K562 (cell line): Measurements from ENCODE around the gene EME2. TPM values are rescaled to one million over a fixed set of nuclear protein-coding genes. Genes with fewer than 3 reads are reported as not detected.

ENCODE experiments used
- ARNT ChIP-seq, 2 experiments: fragments of 450-650 bp; IDR thresholded peaks; 2 replicates each; pipeline ENCODE4 v1.6.1; 2016; ENCODE audit warnings: mild to moderate bottlenecking in 1 of 2
- DPF2 ChIP-seq: fragments of 450-650 bp; IDR thresholded peaks from 2 replicates; pipeline ENCODE4 v1.6.1; 2016
- SRSF1 ChIP-seq: fragments of 200-400 bp; formaldehyde crosslinking; IDR thresholded peaks from 2 replicates; pipeline ENCODE4 v1.6.1; 2017; ENCODE audit warnings: mild to moderate bottlenecking, low read depth, low read length, moderate library complexity
- TCF3 ChIP-seq: sonication (generic); formaldehyde crosslinking; IDR thresholded peaks from 2 replicates; pipeline ENCODE4 v1.4.0; 2020; ENCODE audit warnings: mild to moderate bottlenecking, missing genetic modification reagents
- ZBTB12 ChIP-seq: fragments of 250-450 bp; sonication (Bioruptor Pico); IDR thresholded peaks from 2 replicates; pipeline ENCODE4 v1.4.0; 2020
- ZBTB2 ChIP-seq: fragments of 450-650 bp; IDR thresholded peaks from 2 replicates; pipeline ENCODE4 v1.6.1; 2016; ENCODE audit warnings: antibody characterized with exemption
- ZNF23 ChIP-seq: fragments of 250-450 bp; sonication (Bioruptor Pico); IDR thresholded peaks from 2 replicates; pipeline ENCODE4 v1.4.0; 2020; ENCODE audit warnings: mild to moderate bottlenecking
- polyA plus RNA-seq, 8 experiments: library from polyadenylated mRNA; depleted of rRNA in 4 of 8; stranded (reverse) in 5 of 8; unstranded in 3 of 8; fragments of >200 nt; fragmentation: Nextera tagmentation in 2 of 8; fragmentation: Illumina TruSeq in 1 of 8; extraction: Ambion mirVana in 2 of 8; extraction: Trizol in 1 of 8; gene quantifications; 2 replicates each; pipeline versions ENCODE4 v1.2.1 to v1.2.3, GENCODE V29; 2011 to 2014; ENCODE audit warnings: inconsistent platforms in 1 of 8, missing spikeins in 1 of 8
- total RNA-seq, 7 experiments: library from RNA; depleted of rRNA in 6 of 7; stranded (reverse); fragments of >200 nt in 6 of 7; fragmentation: Illumina TruSeq in 2 of 7; extraction: Trizol in 2 of 7; gene quantifications; 2 replicates each; pipeline versions ENCODE4 v1.2.1 to v1.2.3, GENCODE V29; 2011 to 2021; ENCODE audit warnings: low replicate concordance in 1 of 7
- TF ChIP-seq, protein P1 (sequence below): fragments of 450-650 bp; formaldehyde crosslinking; IDR thresholded peaks from 2 replicates; pipeline ENCODE4 v1.4.0; 2020; ENCODE audit warnings: mild to moderate bottlenecking, moderate library complexity

The EME2 gene
- total and polyA plus RNA-seq, 9 of the 15 experiments (the other 6 are each of a cell fraction or from before 2014, with no cell fraction given) = 0.35 to 19.9 (median 3.5) TPM

DNA sequence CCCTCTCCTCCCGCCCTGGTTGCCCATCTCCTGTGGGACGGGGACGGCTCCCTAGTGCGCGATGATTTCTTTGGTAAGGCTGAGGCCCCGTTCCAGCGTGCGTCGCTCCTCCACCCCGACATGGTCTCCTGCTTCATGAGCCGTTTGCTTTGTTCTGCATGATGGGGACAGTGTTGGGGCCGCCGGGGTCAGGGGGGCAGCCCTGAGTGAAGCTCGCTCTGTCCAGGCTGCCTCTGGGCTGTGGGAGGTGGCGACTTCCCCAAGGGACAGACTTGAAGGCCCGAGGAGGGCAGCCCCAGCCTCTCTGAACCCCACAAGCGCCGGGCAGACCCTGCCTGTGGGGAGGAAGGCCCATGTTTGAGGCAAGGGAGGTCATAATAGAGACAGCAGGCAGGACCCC lies 13.7 kb upstream of the EME2 start (continued):
- TF ChIP-seq, protein P1, sequence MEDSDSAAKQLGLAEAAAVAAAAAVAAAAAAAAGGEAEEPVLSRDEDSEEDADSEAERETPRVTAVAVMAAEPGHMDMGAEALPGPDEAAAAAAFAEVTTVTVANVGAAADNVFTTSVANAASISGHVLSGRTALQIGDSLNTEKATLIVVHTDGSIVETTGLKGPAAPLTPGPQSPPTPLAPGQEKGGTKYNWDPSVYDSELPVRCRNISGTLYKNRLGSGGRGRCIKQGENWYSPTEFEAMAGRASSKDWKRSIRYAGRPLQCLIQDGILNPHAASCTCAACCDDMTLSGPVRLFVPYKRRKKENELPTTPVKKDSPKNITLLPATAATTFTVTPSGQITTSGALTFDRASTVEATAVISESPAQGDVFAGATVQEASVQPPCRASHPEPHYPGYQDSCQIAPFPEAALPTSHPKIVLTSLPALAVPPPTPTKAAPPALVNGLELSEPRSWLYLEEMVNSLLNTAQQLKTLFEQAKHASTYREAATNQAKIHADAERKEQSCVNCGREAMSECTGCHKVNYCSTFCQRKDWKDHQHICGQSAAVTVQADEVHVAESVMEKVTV (CRISPR knock-in tag) = no peak
- TF ChIP-seq ZBTB2 (no peak), ZBTB12 (no peak), SRSF1 (no peak), ARNT (IDR thresholded peaks at IDR 0.05) (no peak), DPF2 (no peak), ZNF23 (CRISPR knock-in tag) (no peak), TCF3 (CRISPR knock-in tag) (no peak)
